Ovary (tissue), 9 donors: ENCODE results near the gene IL36G. TPM values are rescaled to one million over a fixed set of nuclear protein-coding genes. Genes with fewer than 3 reads are reported as not detected.

Experiments
- DNase-seq, 5 donors: peaks; one replicate each; pipeline ENCODE4 v3.0.0-alpha.2; 2019 to 2020
- H3K27ac ChIP-seq, 2 donors: fragments of 200-600 bp; one replicate each; pipeline versions ENCODE4 v1.5.1 to v1.8.0; 2019 to 2022
- H3K27me3 ChIP-seq: fragments of 200-600 bp; one replicate; pipeline ENCODE4 v1.8.0; 2022
- H3K36me3 ChIP-seq: fragments of 200-600 bp; sonication (generic); one replicate; pipeline ENCODE4 v1.5.1; 2019
- H3K4me1 ChIP-seq: one replicate; pipeline ENCODE4 v1.8.1; 2013; ENCODE audit warnings: mild to moderate bottlenecking, moderate library complexity; ENCODE audit not compliant: insufficient read depth
- H3K4me3 ChIP-seq: fragments of 200-600 bp; sonication (generic); one replicate; pipeline ENCODE4 v1.5.1; 2017
- H3K9me3 ChIP-seq, 2 donors: fragments of 200-600 bp in 1 of 2; sonication (generic) in 1 of 2; one replicate each; pipeline versions ENCODE4 v1.5.1 to v1.8.1; 2013 to 2019; ENCODE audit warnings: mild to moderate bottlenecking in 1 of 2, moderate library complexity in 1 of 2
- EP300 ChIP-seq: sonication (generic); formaldehyde crosslinking; IDR thresholded peaks from one replicate; pipeline ENCODE4 v1.6.1; 2017; ENCODE audit warnings: antibody characterized with exemption
- POLR2A ChIP-seq: fragments of 450-650 bp; IDR thresholded peaks from one replicate; pipeline ENCODE4 v1.6.1; 2017; ENCODE audit warnings: antibody characterized with exemption, mild to moderate bottlenecking, moderate library complexity
- WGBS, 3 donors: extraction: QIAGEN DNeasy Blood & Tissue Kit in 1 of 3; methylation state at CpG; one replicate each; pipeline versions ENCODE4 v1.1.5 to v1.1.7; 2013 to 2017; 5-methylcytosine and 5-hydroxymethylcytosine counted together
- intact Hi-C, 4 donors: fragments of 100-400 bp; cut with DNase I; formaldehyde crosslinking; loops; one replicate each; pipeline versions ENCODE4 v1.11.0 to v1.15.1; 2022 to 2023
- polyA plus RNA-seq, 2 donors: library from polyadenylated mRNA; stranded (reverse); fragments of 200-250 nt in 1 of 2; fragments of 350-450 nt in 1 of 2; fragmentation: Illumina TruSeq in 1 of 2; extraction: RNeasy Lipid Tissue Mini Kit (QIAGEN cat#74804) in 1 of 2; gene quantifications; one replicate each; pipeline ENCODE4 v1.2.3, GENCODE V29; 2013 to 2014
- total RNA-seq, 7 donors: library from RNA; depleted of rRNA in 2 of 7; stranded (reverse); fragments of >200 nt in 2 of 7; fragmentation: NEBNext Ultra II Directional in 3 of 7; extraction: Animal tissue kit (Norgen Biotek cat#: 25700) in 3 of 7; gene quantifications; one replicate each; pipeline versions ENCODE4 v1.1.0 to v1.2.4, GENCODE V29; 2016 to 2023
- TF ChIP-seq, protein P1 (sequence below), 3 donors: fragments of 450-650 bp in 2 of 3; fragments of 200-600 bp in 1 of 3; IDR thresholded peaks; one replicate each; pipeline versions ENCODE4 v1.5.1 to v1.8.0; 2016 to 2022; ENCODE audit warnings: antibody characterized with exemption in 3 of 3, mild to moderate bottlenecking in 1 of 3
- donor health status: DM: no; HTN: no; CAD: no; lungs with moderate emphysema.
- donor health status: DM: no; HTN: no; CAD: no.
- donor health status: Bipolar disorder and iron deficiency.
- donor health status: DM: yes; HTN: yes; CAD: no.
- donor health status: DM: no; HTN: no; CAD: no.
- donor health status: DM: yes; HTN: yes; CAD: no.

IL36G gene
- total and polyA plus RNA-seq, 9 donors, result not detected

DNA sequence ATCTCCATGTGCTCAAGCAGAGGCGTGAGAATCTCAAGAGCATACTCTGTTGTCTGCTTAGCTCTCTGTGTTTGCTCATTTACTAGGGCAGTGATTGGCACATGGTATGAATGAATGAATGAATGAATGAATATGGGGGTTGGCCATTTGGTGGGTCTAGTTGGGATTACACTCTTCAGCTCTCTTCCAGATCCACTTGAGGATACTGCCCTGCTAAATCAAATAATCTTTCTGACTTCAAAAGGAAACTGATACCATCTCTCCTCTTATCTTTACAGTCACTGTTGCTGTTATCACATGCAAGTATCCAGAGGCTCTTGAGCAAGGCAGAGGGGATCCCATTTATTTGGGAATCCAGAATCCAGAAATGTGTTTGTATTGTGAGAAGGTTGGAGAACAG is 1.9 kb downstream of the IL36G start:
- no peak for DNase-seq
- Histone ChIP-seq H3K4me1 (no peaks in the 10 kb centered on the region), H3K4me3 (no peak overlapping the region), H3K36me3 (no peaks in the 10 kb centered on the region), H3K27me3 (no peaks in the 10 kb centered on the region), H3K9me3 (no peaks in the 10 kb centered on the region), H3K27ac (no peak overlapping the region)
- 93 to 95% (median 93%) methylated on average over 1 of the region's 1 CpG for WGBS, 3 donors
- TF ChIP-seq, protein P1, sequence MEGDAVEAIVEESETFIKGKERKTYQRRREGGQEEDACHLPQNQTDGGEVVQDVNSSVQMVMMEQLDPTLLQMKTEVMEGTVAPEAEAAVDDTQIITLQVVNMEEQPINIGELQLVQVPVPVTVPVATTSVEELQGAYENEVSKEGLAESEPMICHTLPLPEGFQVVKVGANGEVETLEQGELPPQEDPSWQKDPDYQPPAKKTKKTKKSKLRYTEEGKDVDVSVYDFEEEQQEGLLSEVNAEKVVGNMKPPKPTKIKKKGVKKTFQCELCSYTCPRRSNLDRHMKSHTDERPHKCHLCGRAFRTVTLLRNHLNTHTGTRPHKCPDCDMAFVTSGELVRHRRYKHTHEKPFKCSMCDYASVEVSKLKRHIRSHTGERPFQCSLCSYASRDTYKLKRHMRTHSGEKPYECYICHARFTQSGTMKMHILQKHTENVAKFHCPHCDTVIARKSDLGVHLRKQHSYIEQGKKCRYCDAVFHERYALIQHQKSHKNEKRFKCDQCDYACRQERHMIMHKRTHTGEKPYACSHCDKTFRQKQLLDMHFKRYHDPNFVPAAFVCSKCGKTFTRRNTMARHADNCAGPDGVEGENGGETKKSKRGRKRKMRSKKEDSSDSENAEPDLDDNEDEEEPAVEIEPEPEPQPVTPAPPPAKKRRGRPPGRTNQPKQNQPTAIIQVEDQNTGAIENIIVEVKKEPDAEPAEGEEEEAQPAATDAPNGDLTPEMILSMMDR (IDR thresholded peaks at IDR 0.05), result no peak
- no peak for TF ChIP-seq EP300
- intact Hi-C loops, result no loop called here

DNA sequence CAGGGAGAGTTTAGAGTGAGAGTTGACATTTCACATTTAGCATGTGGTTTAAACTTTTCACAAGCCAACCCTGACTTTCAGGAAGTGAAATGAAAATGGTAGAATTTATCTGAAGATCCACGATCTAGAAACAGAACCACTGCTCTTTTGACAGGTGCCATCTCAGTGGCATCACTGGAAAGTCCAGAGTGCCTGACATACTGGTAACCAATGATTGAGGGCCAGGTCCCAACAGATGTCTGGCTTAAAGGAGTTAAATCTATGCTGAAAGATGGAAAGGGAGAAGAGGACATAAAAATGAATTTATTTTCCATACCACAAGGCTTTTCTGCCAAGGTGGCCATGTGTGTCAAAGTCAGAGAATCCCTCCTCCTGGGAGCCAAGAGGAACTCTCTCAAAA is 2.7 kb downstream of the IL36G start:
- Histone ChIP-seq H3K9me3 (no peaks in the 10 kb centered on the region), H3K36me3 (no peaks in the 10 kb centered on the region), H3K4me3 (no peak overlapping the region), H3K4me1 (no peaks in the 10 kb centered on the region), H3K27ac (no peak overlapping the region), H3K27me3 (no peaks in the 10 kb centered on the region)
- 64 to 71% (median 67%) methylated on average over 1 of the region's 1 CpG for WGBS, 3 donors
- intact Hi-C loops, result no loop called here
- no peak for TF ChIP-seq POLR2A
- TF ChIP-seq EP300, result no peak
- TF ChIP-seq, protein P1 (IDR thresholded peaks at IDR 0.05), result no peak
- no peak for DNase-seq

DNA sequence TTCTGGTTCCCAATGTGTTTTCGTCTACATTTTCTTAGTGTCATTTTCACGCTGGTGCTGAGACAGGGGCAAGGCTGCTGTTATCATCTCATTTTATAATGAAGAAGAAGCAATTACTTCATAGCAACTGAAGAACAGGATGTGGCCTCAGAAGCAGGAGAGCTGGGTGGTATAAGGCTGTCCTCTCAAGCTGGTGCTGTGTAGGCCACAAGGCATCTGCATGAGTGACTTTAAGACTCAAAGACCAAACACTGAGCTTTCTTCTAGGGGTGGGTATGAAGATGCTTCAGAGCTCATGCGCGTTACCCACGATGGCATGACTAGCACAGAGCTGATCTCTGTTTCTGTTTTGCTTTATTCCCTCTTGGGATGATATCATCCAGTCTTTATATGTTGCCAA is 7.3 kb downstream of the IL36G start:
- DNase-seq, result no peak
- Histone ChIP-seq H3K36me3 (no peaks in the 10 kb centered on the region), H3K4me1 (no peaks in the 10 kb centered on the region), H3K4me3 (no peak overlapping the region), H3K9me3 (no peaks in the 10 kb centered on the region), H3K27ac (no peak overlapping the region), H3K27me3 (no peaks in the 10 kb centered on the region)
- TF ChIP-seq POLR2A (no peak), EP300 (no peak)
- TF ChIP-seq, protein P1 (IDR thresholded peaks at IDR 0.05), result no peak
- intact Hi-C loops, result no loop called here
- 88 to 93% (median 90%) methylated on average over 5 of the region's 5 CpGs for WGBS, 3 donors

DNA sequence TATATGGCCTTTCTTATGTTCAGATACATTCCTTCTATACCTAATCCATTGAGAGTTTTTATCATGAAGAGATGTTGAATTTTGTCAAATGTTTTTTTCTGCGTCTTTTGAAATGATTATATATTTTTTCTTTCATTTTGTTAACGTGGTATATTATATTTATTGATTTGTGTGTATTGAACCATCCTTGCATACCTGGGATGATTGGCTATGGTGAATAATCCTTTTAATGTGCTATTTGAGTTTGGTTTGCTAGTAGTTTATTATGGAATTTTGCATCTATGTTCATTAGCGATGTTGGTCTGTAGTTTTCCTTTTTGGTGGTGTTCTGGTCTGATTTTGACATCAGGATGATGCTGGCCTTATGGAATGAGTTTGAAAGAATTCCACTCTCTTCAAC is 11.8 kb downstream of the IL36G start:
- no peaks in the 10 kb centered on the region for H3K9me3 ChIP-seq
- H3K4me1 ChIP-seq, result no peaks in the 10 kb centered on the region
- H3K4me3 ChIP-seq, result no peak overlapping the region
- no peaks in the 10 kb centered on the region for H3K27me3 ChIP-seq
- no peak overlapping the region for H3K27ac ChIP-seq
- intact Hi-C loops, result no loop called here
- TF ChIP-seq POLR2A, result no peak
- TF ChIP-seq, protein P1 (IDR thresholded peaks at IDR 0.05), result no peak
- no peak for TF ChIP-seq EP300
- 69 to 76% (median 72%) methylated on average over 3 of the region's 3 CpGs for WGBS, 3 donors
- no peak for DNase-seq
- no peaks in the 10 kb centered on the region for H3K36me3 ChIP-seq

DNA sequence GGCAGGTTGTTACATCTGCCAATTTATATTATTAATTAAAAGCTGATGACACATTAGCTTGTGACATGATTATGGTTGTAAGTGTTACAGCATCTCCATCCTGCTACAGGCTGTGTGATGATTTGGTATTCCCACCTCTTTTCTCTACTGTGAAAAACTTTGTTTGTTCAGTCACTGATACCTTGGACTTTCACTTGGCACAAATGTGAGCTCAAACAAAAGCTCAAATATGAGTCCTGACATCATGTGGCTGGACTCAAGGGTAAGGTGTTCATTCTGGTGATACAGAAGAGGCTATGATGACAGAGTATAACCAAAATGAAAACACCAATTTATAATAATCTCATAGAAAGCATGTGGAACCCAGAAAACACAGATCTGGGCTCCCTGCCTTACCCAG is 16.0 kb downstream of the IL36G start:
- intact Hi-C loops, result no loop called here
- no peak overlapping the region for H3K4me3 ChIP-seq
- TF ChIP-seq EP300 (no peak), POLR2A (no peak)
- TF ChIP-seq, protein P1 (IDR thresholded peaks at IDR 0.05), result no peak
- no peaks in the 10 kb centered on the region for H3K27me3 ChIP-seq
- DNase-seq, result no peak
- H3K4me1 ChIP-seq, result no peaks in the 10 kb centered on the region
- no peak overlapping the region for H3K27ac ChIP-seq
- no peaks in the 10 kb centered on the region for H3K9me3 ChIP-seq
- H3K36me3 ChIP-seq, result no peaks in the 10 kb centered on the region
